Fibroblast of lung (primary cell): ENCODE measurements around the gene SLC37A1.

ENCODE experiments used
- EZH2 ChIP-seq: IDR thresholded peaks from 2 replicates; pipeline ENCODE4 v1.5.1; 2012; ENCODE audit warnings: low read length, control low read depth, mild to moderate bottlenecking; ENCODE audit errors: missing control alignments
- TF ChIP-seq, protein P1 (sequence below), 2 donors: IDR thresholded peaks in 1 of 2; conservative IDR thresholded peaks in 1 of 2; 1 replicate in 1 of 2; 2 replicates in 1 of 2; pipeline ENCODE4 v1.5.1; 2011 to 2012; ENCODE audit warnings: low read length in 2 of 2, control low read depth in 1 of 2, inconsistent platforms in 1 of 2, low read depth in 1 of 2, mild to moderate bottlenecking in 1 of 2

DNA sequence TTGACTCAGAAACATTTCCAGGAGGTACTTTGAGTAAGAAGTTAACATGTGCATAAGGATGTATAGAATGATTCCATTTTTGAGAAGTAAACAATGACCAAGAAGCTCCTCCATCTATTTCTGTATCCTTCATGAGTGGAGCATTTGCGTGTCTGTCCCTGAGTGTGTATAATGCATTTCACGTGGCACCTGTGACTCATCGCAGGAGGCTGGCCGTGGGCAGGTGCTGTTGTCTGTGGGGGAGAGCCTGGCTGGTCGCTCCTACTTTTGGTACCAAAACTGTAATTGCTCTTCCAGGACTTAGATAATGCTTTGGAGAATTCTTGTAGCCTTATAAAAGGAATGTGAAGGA lies 16.5 kb downstream of the SLC37A1 start:
- TF ChIP-seq, protein P1, sequence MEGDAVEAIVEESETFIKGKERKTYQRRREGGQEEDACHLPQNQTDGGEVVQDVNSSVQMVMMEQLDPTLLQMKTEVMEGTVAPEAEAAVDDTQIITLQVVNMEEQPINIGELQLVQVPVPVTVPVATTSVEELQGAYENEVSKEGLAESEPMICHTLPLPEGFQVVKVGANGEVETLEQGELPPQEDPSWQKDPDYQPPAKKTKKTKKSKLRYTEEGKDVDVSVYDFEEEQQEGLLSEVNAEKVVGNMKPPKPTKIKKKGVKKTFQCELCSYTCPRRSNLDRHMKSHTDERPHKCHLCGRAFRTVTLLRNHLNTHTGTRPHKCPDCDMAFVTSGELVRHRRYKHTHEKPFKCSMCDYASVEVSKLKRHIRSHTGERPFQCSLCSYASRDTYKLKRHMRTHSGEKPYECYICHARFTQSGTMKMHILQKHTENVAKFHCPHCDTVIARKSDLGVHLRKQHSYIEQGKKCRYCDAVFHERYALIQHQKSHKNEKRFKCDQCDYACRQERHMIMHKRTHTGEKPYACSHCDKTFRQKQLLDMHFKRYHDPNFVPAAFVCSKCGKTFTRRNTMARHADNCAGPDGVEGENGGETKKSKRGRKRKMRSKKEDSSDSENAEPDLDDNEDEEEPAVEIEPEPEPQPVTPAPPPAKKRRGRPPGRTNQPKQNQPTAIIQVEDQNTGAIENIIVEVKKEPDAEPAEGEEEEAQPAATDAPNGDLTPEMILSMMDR (conservative IDR thresholded peaks at IDR 0.05 in 1 of 2, IDR thresholded peaks at IDR 0.05 in 1 of 2; ENCODE audit: low read depth in 1 of 2, low read length in 2 of 2), result no peak
- no peak for TF ChIP-seq EZH2
